Left ventricle myocardium superior (tissue), 1 donor: ENCODE measurements around the gene RANBP3L. TPM values are rescaled to one million over a fixed set of nuclear protein-coding genes. Genes with fewer than 3 reads are reported as not detected.
A peak's percentile ranks its signal among the peaks of the same experiment; 100 is the strongest.
"Not testable (repeated sequence)": the region's sequence is repeated elsewhere in the genome, so short reads cannot be mapped to it uniquely, and the experiment has no call there.

Experiments used
- ATAC-seq: fragments of 200-7000 bp; cut with Tn5 transposase; one replicate; pipeline ENCODE4 v1.9.1; 2020; ENCODE audit warnings: mild to moderate bottlenecking, moderate library complexity
- DNase-seq: peaks from one replicate; pipeline ENCODE4 v3.0.0-alpha.2; 2020
- intact Hi-C: fragments of 100-400 bp; cut with micrococcal nuclease; formaldehyde crosslinking; loops from one replicate; pipeline ENCODE4 v1.11.0; 2022
- total RNA-seq: library from RNA; stranded (reverse); fragmentation: NEBNext Ultra II Directional; extraction: Animal tissue kit (Norgen Biotek cat#: 25700); gene quantifications from one replicate; pipeline ENCODE4 v1.2.1, GENCODE V29; 2021
- donor health status: DM: no; HTN: yes; CAD: no; lungs with severe emphysema.

Gene RANBP3L
- total RNA-seq, 1 donor from 2014 or later = 0.50 TPM

- no peak for DNase-seq
- intact Hi-C loops = no loop called here
- no peak for ATAC-seq
Measured at GRCh38 chr5:36228505-36228904, 73.2 kb downstream of the RANBP3L start.

DNA sequence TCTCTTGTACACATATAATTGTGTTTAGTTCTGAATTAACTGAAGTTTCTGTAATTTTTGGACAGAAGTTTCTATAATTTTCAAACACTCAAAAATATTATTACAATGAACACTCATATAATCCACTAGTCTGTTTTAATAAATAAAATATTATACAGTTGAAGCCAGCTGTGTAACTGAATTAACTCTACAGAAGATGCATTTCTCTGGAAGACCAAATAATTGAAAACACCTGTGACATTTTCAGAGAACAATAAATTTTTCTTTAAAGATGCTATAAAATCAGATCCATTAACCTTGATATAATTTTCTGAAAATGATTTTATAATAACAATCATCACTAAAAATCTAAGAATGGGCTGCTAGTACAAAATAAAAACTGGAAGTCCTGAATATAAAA lies 74.7 kb downstream of the RANBP3L start:
- intact Hi-C loops = no loop called here
- DNase-seq (no peak), ATAC-seq (no peak)

GRCh38 chr5:36222620-36223019 lies 79.1 kb downstream of the RANBP3L start:
- no peak for DNase-seq
- ATAC-seq = no peak
- intact Hi-C loops = no loop called here

DNA sequence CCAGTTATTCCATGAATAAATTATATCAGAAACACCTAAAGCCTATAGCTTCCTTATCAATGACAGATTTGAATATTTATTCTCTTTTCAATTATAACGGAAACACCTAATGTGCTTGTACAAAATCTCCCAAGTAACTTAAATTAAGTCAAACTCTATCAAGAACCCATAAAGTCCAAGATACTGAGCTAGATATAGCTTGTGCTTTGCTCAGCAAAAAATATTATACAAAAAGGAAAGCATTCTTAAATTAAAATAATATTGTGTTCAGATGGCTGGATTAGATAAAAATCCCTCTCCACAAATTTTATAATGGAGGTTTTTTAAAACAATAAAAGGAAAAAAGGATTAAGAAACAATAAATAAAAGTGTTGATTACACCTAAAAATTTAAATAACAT lies 83.7 kb downstream of the RANBP3L start:
- intact Hi-C loops = no loop called here
- DNase-seq (no peak), ATAC-seq (no peak)

- ATAC-seq = no peak
- intact Hi-C loops = no loop called here
- DNase-seq = no peak
Measured at GRCh38 chr5:36217567-36217966, 84.1 kb downstream of the RANBP3L start.

DNA sequence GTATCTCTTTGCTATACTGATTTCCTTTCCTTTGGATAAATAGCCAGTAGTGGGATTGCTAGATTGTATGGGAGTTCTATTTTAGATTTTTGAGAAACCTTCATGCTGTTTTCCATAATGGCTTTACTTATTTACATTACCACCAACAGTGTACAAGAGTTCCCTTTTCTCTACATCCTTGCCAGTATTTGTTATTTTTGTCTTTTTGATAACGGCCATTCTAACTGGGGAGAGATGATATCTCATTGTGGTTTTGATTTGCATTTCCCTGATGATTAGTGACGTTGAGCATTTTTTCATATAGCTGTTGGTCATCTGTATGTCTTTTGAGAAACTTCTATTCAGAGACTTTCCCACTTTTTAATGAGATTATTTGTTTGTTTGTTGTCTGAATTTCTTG lies 85.8 kb downstream of the RANBP3L start:
- intact Hi-C loops = no loop called here
- ATAC-seq (no peak), DNase-seq (no peak)

- ATAC-seq (no peak), DNase-seq (no peak)
- intact Hi-C loops = no loop called here
Measured at GRCh38 chr5:36214436-36214835, 87.3 kb downstream of the RANBP3L start.

DNA sequence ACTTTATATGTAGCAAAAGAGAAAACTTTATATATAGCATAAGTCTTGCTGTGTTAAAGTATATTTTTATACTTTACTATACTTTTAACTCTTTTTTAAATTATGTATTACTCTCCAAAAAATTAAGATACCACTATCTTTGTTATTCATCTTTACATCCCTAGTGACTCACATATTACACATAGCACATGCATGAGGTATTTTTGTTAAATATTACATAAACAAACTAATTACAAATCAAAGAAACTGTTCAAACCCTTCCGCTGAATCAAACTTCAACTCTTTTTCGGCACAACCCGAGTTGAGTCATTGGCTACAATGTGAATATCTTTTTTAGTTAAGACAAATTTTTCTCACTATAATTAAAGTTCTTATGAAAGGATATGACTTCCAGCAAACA lies 92.0 kb downstream of the RANBP3L start:
- intact Hi-C loops = no loop called here
- no peak for ATAC-seq
- DNase-seq = no peak

DNA sequence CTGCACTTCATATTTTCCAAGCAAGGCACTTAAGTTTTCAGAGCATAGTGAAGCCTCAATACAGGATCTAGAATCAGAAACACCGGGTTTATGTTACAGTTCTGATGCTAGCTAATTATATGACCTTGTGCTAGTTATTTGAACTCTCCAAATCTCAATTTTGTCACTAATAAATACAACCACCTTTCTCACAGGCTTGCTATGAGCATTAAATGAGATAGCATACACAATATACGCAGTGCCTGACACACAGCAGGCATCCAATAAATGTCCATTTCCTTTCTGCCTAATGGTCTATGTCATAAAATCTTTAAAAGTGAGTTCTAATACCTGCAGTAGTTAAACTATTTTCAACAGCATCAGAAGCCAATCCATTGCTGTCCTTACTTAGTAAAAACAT lies 92.9 kb downstream of the RANBP3L start:
- no peak for ATAC-seq
- intact Hi-C loops = no loop called here
- no peak for DNase-seq

- intact Hi-C loops = no loop called here
- no peak for DNase-seq
- ATAC-seq = no peak
Measured at GRCh38 chr5:36206913-36207312, 94.8 kb downstream of the RANBP3L start.

- intact Hi-C loops = no loop called here
- DNase-seq (no peak), ATAC-seq (no peak)
Measured at GRCh38 chr5:36205329-36205728, 96.4 kb downstream of the RANBP3L start.

GRCh38 chr5:36202521-36202961 lies 99.2 kb downstream of the RANBP3L start:
- intact Hi-C loops = no loop called here

DNA sequence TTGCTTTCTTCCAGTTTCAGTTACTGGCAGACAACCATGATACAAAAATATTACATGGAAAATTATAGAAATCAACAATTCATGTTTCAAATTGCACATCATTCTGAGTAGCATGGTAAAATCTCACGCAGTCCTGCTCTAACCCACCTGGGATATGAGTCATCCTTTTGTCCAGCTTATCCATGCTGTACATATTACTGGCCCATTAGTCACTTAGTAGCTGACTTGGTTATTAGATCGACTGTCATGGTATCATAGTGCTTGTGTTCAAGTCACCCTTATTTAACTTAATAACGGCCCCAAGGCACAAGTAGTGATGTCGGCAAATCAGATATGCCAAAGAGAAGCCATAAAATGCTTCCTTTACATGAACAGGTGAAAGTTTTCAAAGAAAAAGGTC lies 101.2 kb downstream of the RANBP3L start:
- DNase-seq (no peak), ATAC-seq (no peak)
- intact Hi-C loops = no loop called here

More at GRCh38 chr5:36202521-36202961, 99.2 kb downstream of the RANBP3L start:
- ATAC-seq = peak; percentile 94
- DNase-seq = peak; percentile 11

- no peak for DNase-seq
- ATAC-seq = no peak
- intact Hi-C loops = no loop called here
Measured at GRCh38 chr5:36199620-36200019, 102.1 kb downstream of the RANBP3L start.

DNA sequence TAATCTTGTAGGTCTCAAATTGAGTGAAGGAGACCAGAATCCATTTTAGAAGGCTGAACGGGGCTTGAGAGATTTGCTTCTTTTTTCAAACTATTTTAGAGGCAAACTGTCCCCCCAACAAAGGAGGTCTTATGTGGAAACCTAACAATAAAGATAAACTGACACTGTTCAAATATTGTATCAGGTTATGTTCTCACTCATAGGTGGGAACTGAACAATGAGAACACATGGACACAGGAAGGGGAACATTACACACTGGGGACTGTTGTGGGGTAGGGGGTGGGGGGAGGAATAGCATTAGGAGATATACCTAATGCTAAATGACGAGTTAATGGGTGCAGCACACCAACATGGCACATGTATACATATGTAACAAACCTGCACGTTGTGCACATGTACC lies 102.9 kb downstream of the RANBP3L start:
- ATAC-seq, intact Hi-C loops, DNase-seq: not testable (repeated sequence)

Other genes with a start within 250 kb of the RANBP3L start
- gene UGT3A2, start 235.0 kb downstream of the RANBP3L start, total RNA-seq = not detected
- gene LMBRD2, start 150.0 kb downstream of the RANBP3L start, total RNA-seq = 14.5 TPM
- 5.4 TPM for gene SKP2, start 149.8 kb downstream of the RANBP3L start, total RNA-seq
- gene NADK2, start 60.0 kb downstream of the RANBP3L start, total RNA-seq = 41.3 TPM